Liver (tissue), 9 donors: ENCODE measurements around the gene PLTP. TPM values are rescaled to one million over a fixed set of nuclear protein-coding genes. Genes with fewer than 3 reads are reported as not detected.

Experiments used
- DNase-seq: peaks from one replicate; pipeline ENCODE4 v3.0.0-alpha.2; 2017; ENCODE audit warnings: low spot score
- H3K27ac ChIP-seq, 2 donors: one replicate each; pipeline ENCODE4 v1.7.0; 2013; ENCODE audit warnings: inconsistent platforms in 2 of 2, low read length in 2 of 2, control low read depth in 1 of 2, low read depth in 1 of 2, mild to moderate bottlenecking in 1 of 2
- H3K27me3 ChIP-seq, 4 donors: one replicate each; pipeline versions ENCODE4 v1.6.1 to v1.7.0; 2013; ENCODE audit warnings: low read length in 3 of 4, inconsistent platforms in 1 of 4, mild to moderate bottlenecking in 1 of 4, moderate library complexity in 1 of 4; ENCODE audit not compliant: control insufficient read depth in 4 of 4, insufficient read depth in 4 of 4
- H3K36me3 ChIP-seq, 4 donors: one replicate each; pipeline versions ENCODE4 v1.6.1 to v1.7.0; 2013; ENCODE audit warnings: low read length in 3 of 4, mild to moderate bottlenecking in 3 of 4, low read depth in 1 of 4, moderate library complexity in 1 of 4; ENCODE audit not compliant: control insufficient read depth in 4 of 4, insufficient read depth in 3 of 4
- H3K4me1 ChIP-seq, 4 donors: one replicate each; pipeline versions ENCODE4 v1.6.1 to v1.7.0; 2013; ENCODE audit warnings: low read length in 3 of 4, mild to moderate bottlenecking in 3 of 4, moderate library complexity in 1 of 4; ENCODE audit not compliant: control insufficient read depth in 4 of 4, insufficient read depth in 4 of 4
- H3K4me3 ChIP-seq, 3 donors: one replicate each; pipeline versions ENCODE4 v1.6.1 to v1.7.0; 2013; ENCODE audit warnings: low read length in 3 of 3, control low read depth in 1 of 3, low read depth in 1 of 3, mild to moderate bottlenecking in 1 of 3
- H3K9ac ChIP-seq, 2 donors: one replicate each; pipeline ENCODE4 v1.7.0; 2013; ENCODE audit warnings: low read length in 2 of 2, mild to moderate bottlenecking in 2 of 2, moderate library complexity in 2 of 2, control low read depth in 1 of 2, low read depth in 1 of 2
- H3K9me3 ChIP-seq, 4 donors: one replicate each; pipeline versions ENCODE4 v1.6.1 to v1.7.0; 2013; ENCODE audit warnings: low read length in 3 of 4; ENCODE audit not compliant: control insufficient read depth in 4 of 4
- ATF3 ChIP-seq: IDR thresholded peaks from 2 replicates; pipeline ENCODE4 v1.6.1; 2016; ENCODE audit warnings: antibody characterized with exemption
- FOXA2 ChIP-seq: IDR thresholded peaks from 2 replicates; pipeline ENCODE4 v1.6.1; 2016; ENCODE audit warnings: antibody characterized with exemption
- JUND ChIP-seq, 2 donors: IDR thresholded peaks; 2 replicates each; pipeline ENCODE4 v1.6.1; 2016; ENCODE audit warnings: antibody characterized with exemption in 2 of 2
- MAX ChIP-seq: IDR thresholded peaks from 2 replicates; pipeline ENCODE4 v1.6.1; 2016; ENCODE audit warnings: antibody characterized with exemption
- RAD21 ChIP-seq, 2 donors: IDR thresholded peaks; 2 replicates each; pipeline ENCODE4 v1.6.1; 2016; ENCODE audit warnings: antibody characterized with exemption in 2 of 2, mild to moderate bottlenecking in 2 of 2
- REST ChIP-seq: IDR thresholded peaks from 2 replicates; pipeline ENCODE4 v1.6.1; 2016; ENCODE audit warnings: antibody characterized with exemption, mild to moderate bottlenecking
- SP1 ChIP-seq: IDR thresholded peaks from 2 replicates; pipeline ENCODE4 v1.6.1; 2018; ENCODE audit warnings: antibody characterized with exemption, mild to moderate bottlenecking
- WGBS: extraction: QIAGEN DNeasy Blood & Tissue Kit; methylation state at CpG from one replicate; pipeline ENCODE4 v1.1.7; 2013; 5-methylcytosine and 5-hydroxymethylcytosine counted together
- polyA plus RNA-seq, 2 donors: library from polyadenylated mRNA; stranded (reverse) in 1 of 2; unstranded in 1 of 2; fragments of 200-250 nt in 1 of 2; fragments of >200 nt in 1 of 2; fragmentation: Nextera tagmentation in 1 of 2; extraction: Ambion mirVana in 1 of 2; gene quantifications; one replicate each; pipeline versions ENCODE4 v1.2.1 to v1.2.3, GENCODE V29; 2013 to 2015
- total RNA-seq, 2 donors: library from RNA; depleted of rRNA; stranded (reverse); fragments of >200 nt; gene quantifications; one replicate each; pipeline ENCODE4 v1.2.3, GENCODE V29; 2014
- TF ChIP-seq, protein P1 (sequence below): fragments of 150-350 bp; IDR thresholded peaks from 2 replicates; pipeline ENCODE4 v1.5.1; 2017; ENCODE audit warnings: improper control_type of control experiment, low read depth, low read length; ENCODE audit not compliant: missing input control
- donor health status: healthy.
- donor health status: healthy.
- donor health status: healthy.
- donor health status: healthy.
- donor health status: healthy.

The PLTP gene
- total and polyA plus RNA-seq, 4 donors: 22.5 to 69.5 (median 60.7) TPM

DNA sequence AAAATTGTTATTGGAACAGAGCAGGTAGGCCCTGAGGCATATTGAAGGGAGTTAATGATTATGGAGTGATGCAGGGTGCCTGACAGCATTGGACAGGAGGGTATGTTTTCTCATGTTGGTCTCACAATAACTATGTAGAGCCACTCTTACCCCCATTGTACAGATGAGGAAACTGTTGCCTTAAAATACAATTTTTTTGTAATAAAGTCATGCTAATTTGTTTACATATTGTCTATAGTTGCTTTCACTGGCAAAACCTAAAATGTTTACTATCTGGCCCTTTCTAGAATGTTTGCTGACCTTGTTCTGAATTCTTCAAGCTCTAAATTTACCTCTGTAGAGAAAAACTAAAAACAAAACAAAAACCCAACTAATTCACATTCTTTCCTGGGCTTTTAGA lies 60.5 kb downstream of the PLTP start:
- TF ChIP-seq ATF3: no peak
- Histone ChIP-seq H3K9ac (no peak overlapping the region), H3K4me1 (peaks cover 8 to 18% (median 11%) of the 10 kb centered on the region in 4 donors), H3K36me3 (peaks cover 6 to 23% (median 10%) of the 10 kb centered on the region in 4 donors), H3K27me3 (no peaks in the 10 kb centered on the region), H3K27ac (no peak overlapping the region), H3K4me3 (no peak overlapping the region), H3K9me3 (no peaks in the 10 kb centered on the region)
- DNase-seq: no peak

- WGBS: 85% methylated on average over 1 of the region's 1 CpG
- peak; percentile 58 for DNase-seq
- TF ChIP-seq FOXA2 (no peak), RAD21 (IDR thresholded peaks at IDR 0.05) (no peak), MAX (no peak), REST (no peak), JUND (IDR thresholded peaks at IDR 0.05) (no peak), SP1 (no peak), ATF3 (no peak)
- TF ChIP-seq, protein P1, sequence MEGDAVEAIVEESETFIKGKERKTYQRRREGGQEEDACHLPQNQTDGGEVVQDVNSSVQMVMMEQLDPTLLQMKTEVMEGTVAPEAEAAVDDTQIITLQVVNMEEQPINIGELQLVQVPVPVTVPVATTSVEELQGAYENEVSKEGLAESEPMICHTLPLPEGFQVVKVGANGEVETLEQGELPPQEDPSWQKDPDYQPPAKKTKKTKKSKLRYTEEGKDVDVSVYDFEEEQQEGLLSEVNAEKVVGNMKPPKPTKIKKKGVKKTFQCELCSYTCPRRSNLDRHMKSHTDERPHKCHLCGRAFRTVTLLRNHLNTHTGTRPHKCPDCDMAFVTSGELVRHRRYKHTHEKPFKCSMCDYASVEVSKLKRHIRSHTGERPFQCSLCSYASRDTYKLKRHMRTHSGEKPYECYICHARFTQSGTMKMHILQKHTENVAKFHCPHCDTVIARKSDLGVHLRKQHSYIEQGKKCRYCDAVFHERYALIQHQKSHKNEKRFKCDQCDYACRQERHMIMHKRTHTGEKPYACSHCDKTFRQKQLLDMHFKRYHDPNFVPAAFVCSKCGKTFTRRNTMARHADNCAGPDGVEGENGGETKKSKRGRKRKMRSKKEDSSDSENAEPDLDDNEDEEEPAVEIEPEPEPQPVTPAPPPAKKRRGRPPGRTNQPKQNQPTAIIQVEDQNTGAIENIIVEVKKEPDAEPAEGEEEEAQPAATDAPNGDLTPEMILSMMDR: no peak
- Histone ChIP-seq H3K27me3 (no peaks in the 10 kb centered on the region), H3K4me3 (no peak overlapping the region), H3K4me1 (peaks cover 2 to 12% (median 5%) of the 10 kb centered on the region in 4 donors), H3K36me3 (peaks cover 6 to 27% (median 14%) of the 10 kb centered on the region in 4 donors), H3K27ac (no peak overlapping the region), H3K9ac (no peak overlapping the region), H3K9me3 (no peaks in the 10 kb centered on the region)
Observed at GRCh38 chr20:45850926-45851325, 61.0 kb downstream of the PLTP start.

DNA sequence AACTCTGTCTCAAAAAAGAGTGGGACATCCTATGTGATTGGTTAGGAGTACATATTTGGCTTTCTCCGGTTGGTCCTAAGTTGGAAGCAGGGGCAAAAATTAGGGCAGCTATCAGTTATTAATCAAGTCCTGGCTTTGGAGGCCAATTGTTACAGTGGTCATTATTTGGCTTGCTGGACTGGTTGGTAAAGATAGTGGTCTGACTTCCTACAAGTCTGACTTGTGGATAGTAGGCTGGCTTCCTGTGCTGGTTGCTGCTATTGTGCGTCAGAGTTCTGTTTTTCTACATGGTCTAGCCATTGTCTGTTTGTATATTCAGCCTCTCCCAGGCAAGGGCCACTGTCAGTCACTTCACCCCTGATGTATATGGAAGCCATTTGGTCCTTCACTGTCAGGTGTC lies 61.7 kb downstream of the PLTP start:
- Histone ChIP-seq H3K36me3 (peaks cover 6 to 32% (median 17%) of the 10 kb centered on the region in 4 donors), H3K27ac (no peak overlapping the region)

More for the DNA sequence above, 61.7 kb downstream of the PLTP start:
- H3K4me1 ChIP-seq: peaks cover 0 to 8% (median 2%) of the 10 kb centered on the region in 4 donors
- H3K9ac ChIP-seq: no peak overlapping the region
- no peak overlapping the region for H3K4me3 ChIP-seq
- DNase-seq: no peak
- no peaks in the 10 kb centered on the region for H3K27me3 ChIP-seq
- TF ChIP-seq FOXA2: no peak
- no peaks in the 10 kb centered on the region for H3K9me3 ChIP-seq
- WGBS: 98% methylated on average over 2 of the region's 2 CpGs
